ENCODE measurements around the gene ROBO3.
A peak's percentile ranks its signal among the peaks of the same experiment; 100 is the strongest.

The ROBO3 gene

GRCh38 chr11:124875943-124876817 lies 10.9 kb downstream of the ROBO3 start:
- peak; percentile 89 for DNase-seq (ENCODE audit: low spot score)

- no peak for DNase-seq (ENCODE audit: low spot score)
These were observed 11.8 kb downstream of the ROBO3 start for GRCh38 chr11:124876818-124877630.

GRCh38 chr11:124877631-124877909 lies 12.3 kb downstream of the ROBO3 start:
- DNase-seq (ENCODE audit: low spot score) = no peak

GRCh38 chr11:124877910-124878758 lies 12.9 kb downstream of the ROBO3 start:
- DNase-seq (ENCODE audit: low spot score) = no peak

- no peak for DNase-seq (ENCODE audit: low spot score)
These were observed 13.7 kb downstream of the ROBO3 start for GRCh38 chr11:124878759-124879492.

GRCh38 chr11:124879493-124880289 lies 14.5 kb downstream of the ROBO3 start:
- no peak for DNase-seq (ENCODE audit: low spot score)

GRCh38 chr11:124880290-124880611 lies 15.0 kb downstream of the ROBO3 start:
- no peak for DNase-seq (ENCODE audit: low spot score)

GRCh38 chr11:124880958-124881357 lies 15.7 kb downstream of the ROBO3 start:
- no peak for DNase-seq (ENCODE audit: low spot score)

- DNase-seq (ENCODE audit: low spot score) = no peak
These were observed 17.3 kb downstream of the ROBO3 start for GRCh38 chr11:124882339-124883071.

- DNase-seq (ENCODE audit: low spot score) = no peak
These were observed 19.1 kb downstream of the ROBO3 start for GRCh38 chr11:124884340-124884739.

GRCh38 chr11:124884869-124885479 lies 19.7 kb downstream of the ROBO3 start:
- DNase-seq (ENCODE audit: low spot score) = no peak

- no peak for DNase-seq (ENCODE audit: low spot score)
These were observed 21.2 kb downstream of the ROBO3 start for GRCh38 chr11:124886476-124886875.

GRCh38 chr11:124886978-124887666 lies 21.9 kb downstream of the ROBO3 start:
- DNase-seq (ENCODE audit: low spot score) = no peak

- DNase-seq (ENCODE audit: low spot score) = no peak
These were observed 22.4 kb downstream of the ROBO3 start for GRCh38 chr11:124887667-124888013.

- DNase-seq (ENCODE audit: low spot score) = no peak
These were observed 24.2 kb downstream of the ROBO3 start for GRCh38 chr11:124889191-124890091.

GRCh38 chr11:124890151-124890550 lies 24.9 kb downstream of the ROBO3 start:
- no peak for DNase-seq (ENCODE audit: low spot score)

- DNase-seq (ENCODE audit: low spot score) = no peak
These were observed 25.6 kb downstream of the ROBO3 start for GRCh38 chr11:124890683-124891372.
